ENCODE results near the gene SUCLA2.
"Not testable (repeated sequence)": the region's sequence is repeated elsewhere in the genome, so short reads cannot be mapped to it uniquely, and the experiment has no call there.

The SUCLA2 gene

DNA sequence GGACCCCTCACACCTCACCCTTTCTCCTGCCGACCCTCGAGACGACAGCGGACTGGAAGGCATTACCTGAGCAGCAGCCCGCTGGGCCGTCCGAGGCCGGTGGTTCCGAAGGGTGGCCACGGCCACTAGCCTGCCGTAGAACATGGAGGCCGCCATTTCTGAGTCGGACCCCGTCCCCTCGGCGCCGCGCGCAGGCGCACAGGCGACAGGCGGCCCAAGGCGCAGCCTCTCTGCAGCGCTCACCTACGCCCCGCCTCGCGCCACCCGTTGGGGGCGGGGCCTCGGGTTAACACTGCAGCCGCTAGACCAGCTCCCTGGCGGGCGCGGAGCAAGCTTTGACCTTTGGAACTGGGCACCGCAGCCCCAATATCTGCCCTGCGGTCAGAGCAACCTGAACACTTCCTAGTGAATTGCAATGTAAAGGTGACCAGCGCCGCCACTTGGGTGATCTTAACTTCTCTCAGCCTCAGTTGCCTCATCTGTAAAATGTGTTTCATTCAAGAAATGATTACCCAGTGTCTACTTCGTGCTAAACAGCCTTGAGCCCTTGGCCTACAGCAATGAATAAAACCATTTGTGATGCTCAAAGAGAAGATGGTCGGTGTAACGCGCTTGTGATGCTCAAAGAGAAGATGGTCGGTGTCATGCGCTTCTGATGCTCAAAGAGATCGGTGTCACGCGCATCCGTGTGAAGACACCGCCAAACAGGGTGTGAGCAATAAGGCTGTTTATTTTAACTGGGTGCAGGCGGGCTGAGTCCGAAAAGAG, at the start of gene SUCLA2:
Gene SUCLA2, minus strand, starts transcription at position 160 of the 768 bp plus-strand sequence. Its CDS starts 4 bp downstream, at position 156.
- DNase-seq = peak; percentile 88

- no peak for DNase-seq
These were observed 49.5 kb upstream of the SUCLA2 start for GRCh38 chr13:48050550-48050949.

DNA sequence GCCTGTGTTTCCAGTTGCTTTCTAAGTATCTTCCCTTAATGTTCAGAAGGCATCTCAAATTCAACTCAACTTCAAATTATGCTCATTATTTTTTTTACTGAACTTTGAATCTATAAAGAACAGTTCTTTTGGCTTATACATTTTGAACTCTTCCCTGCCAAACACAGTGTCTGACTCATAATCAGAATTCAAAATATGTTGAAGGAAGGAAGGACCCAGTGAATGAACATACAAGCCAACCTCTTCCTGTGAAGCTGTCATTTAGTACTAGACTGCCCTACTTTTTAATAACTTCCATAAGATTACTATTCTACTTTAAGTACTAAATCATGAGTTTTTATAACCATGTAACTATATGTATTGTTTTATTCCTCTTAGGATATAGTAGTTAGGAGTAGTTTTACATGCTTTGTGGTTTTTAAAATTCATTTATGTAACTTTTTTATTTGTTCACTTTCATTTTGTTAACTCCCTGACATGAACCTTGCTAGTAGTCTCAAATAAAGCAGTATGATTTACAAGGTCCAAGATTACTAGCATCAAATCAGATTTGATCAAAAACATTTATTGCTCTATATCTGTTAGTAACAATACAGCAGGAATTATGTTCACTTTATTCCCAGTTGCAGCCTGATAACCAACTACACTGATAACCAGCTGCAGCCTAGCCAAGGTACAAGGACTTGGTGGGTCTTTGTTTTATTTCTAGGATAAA, 42.9 kb upstream of the SUCLA2 start:
- DNase-seq = no peak

DNA sequence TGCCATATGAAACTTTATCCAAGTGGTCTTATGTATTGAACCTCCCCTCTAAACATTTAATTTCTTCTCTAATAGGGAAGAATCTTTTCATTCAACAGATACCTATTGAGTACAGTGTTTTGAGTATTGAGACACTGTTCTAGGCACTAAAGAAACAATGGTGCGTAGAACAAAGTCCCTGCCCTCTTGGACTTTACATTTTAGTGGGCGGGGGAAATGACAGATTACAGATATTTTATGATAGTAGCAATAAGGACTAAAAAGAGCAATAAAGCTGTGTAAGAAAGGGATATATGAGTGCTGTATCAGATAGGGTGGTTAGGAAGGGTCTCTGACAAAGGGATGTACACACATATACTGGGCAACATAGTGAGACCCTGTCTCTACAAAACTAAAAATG, 41.8 kb upstream of the SUCLA2 start:
- no peak for DNase-seq

DNA sequence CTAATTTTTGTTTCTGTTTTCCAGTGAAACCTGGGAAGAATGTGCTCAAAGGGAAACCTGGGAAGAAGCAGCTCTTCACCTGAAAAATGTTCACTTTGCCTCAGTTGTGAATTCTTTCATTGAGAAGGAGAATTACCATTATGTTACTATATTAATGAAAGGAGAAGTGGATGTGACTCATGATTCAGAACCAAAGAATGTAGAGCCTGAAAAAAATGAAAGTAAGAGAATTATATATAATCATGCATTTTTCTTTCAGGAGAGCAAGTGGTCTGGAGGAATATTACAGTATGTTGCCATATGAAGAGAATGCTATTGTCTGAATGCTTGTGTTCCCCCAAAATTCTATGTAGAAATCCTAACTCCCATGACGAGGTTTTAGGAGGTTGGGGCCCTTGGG, 39.8 kb upstream of the SUCLA2 start:
- DNase-seq = no peak

DNA sequence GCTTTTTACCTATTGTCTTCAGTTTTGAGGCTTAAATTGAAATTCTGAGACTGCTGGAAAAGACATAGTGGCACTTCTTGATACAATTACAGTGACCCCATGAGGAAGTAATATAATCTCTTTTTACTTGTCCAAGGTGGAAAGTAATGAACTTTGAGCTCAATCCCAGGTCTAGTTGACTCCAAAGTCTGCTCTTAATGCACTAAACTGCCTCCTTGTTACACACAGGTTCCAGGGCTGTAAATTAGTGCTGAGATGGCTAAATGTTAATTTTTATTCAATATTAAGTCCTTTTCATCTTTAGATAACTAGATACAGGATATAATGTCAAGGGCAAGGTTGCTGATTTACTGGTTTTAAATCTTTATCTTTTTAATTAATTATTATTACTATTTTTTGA, 39.0 kb upstream of the SUCLA2 start:
- DNase-seq = no peak

GRCh38 chr13:48038761-48039160, 37.7 kb upstream of the SUCLA2 start:
- DNase-seq = peak; percentile 0

DNA sequence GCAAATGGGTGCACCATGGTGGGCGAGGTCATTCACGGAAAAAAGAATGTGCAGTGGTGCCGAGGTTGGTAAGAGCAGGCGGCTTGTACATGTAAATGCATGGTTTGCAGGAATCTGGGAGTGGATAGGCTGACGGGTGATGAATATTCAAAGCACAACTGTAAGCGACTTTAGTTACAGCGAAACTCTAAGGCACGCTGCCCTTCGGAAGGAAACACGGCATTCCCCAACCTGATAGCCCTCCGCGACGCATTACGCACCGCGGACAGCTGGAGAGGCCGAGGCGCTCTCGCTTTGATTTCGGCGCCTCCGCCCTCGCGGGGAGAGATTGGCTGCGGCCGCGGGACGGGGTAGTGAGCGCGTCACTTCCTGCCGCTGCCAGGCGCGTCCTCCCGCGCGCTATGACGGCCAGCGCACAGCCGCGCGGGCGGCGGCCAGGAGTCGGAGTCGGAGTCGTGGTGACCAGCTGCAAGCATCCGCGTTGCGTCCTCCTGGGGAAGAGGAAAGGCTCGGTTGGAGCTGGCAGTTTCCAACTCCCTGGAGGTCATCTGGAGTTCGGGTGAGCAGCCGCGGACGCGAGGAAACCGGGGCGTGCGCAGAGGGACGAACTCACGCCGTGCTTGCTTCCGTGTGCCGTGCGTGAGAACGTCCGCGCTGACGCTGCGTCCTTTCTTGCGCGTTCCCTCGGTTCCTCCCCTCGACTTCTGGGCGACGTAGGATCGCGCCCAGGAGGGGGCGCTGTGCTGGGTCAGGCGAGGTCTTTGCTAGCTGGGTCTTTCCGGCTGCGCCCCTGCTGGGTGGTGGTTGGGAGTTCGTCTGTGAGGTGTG, 36.5 kb upstream of the SUCLA2 start, which contains the start of gene NUDT15:
Gene NUDT15, plus strand, starts transcription at position 381 of the 828 bp plus-strand sequence. Its CDS starts 21 bp downstream, at position 402.
- peak; percentile 93 for DNase-seq

DNA sequence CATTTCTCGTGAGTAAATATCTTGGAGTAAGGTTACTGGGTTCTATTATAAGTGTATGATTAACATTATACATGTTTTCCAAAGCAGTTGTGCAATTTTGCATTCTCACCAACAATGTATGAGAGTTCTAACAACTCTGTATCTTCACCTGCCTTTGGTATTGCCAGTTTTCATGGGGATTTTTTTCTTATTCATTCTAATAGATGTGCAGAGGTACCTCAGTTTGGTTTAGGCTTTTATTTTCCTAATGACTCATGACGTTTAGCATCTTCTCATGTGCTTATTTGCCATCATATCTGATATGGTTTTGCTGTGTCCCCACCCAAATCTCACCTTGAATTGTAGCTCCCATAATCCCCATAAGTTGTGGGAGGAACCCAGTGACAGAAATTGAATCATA, 28.8 kb upstream of the SUCLA2 start:
- no peak for DNase-seq

DNA sequence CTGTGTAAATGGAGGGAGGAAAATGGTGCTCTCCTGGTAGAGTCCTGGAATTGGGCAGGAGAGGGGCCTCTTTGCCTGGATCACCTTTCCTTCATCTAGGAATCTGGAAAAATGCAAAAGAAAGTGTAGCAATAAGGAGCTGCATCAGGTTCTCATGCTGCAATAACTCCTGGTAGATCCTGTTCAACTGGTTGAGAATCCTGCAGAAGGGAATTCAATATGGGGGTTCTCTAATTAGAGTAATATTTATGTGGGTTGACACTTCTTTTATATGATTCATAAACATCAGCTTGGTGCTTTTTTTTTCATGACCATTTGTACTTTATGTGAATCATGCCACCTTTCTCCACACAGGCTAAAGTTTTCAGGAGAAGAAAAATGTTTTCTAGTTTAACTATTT, 27.0 kb upstream of the SUCLA2 start:
- no peak for DNase-seq

DNA sequence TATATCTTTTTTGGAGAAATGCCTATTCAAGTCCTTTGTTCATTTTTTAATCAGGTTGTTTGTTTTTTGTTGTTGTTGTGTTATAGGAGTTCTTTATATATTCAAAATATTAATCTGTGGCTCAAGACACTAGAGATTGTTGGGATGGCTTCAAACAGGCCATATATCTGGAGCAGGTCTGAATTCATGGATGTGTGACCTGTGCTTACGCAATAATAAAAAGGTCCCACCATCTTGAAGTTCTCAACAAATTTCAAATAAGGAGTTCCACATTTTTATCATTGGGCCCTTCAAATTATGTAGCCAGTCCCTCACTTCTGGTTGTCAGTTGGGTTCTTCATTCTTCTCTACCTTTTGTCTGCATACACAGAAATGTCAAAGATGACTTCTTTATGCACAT, 18.7 kb upstream of the SUCLA2 start:
- DNase-seq = no peak

- DNase-seq = no peak
These were observed 17.6 kb upstream of the SUCLA2 start for GRCh38 chr13:48018637-48019036.

DNA sequence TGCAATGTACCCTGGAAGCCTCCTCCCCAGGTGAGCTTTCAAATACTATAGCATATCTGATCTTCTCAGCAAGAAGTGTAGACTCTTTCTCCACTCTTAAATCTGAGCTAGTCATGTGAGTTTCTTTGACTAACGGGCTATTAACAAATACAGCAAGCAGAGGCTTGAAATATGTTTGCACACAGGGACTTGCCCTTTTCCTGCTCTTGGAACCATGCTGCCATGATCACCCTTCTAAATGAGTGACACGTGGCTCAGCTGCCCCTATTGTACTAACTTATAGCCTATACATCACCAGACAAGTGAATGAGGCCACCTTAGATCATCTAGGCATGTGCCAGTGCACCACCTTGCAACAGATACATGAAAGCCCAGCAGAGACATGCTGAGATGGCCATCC, 13.3 kb upstream of the SUCLA2 start:
- DNase-seq = no peak

GRCh38 chr13:48012668-48013067, 11.6 kb upstream of the SUCLA2 start:
- DNase-seq = no peak

GRCh38 chr13:48010698-48011097, 9.6 kb upstream of the SUCLA2 start:
- no peak for DNase-seq

GRCh38 chr13:48009284-48009683, 8.2 kb upstream of the SUCLA2 start:
- DNase-seq = no peak

- no peak for DNase-seq
These were observed 5.3 kb upstream of the SUCLA2 start for GRCh38 chr13:48006396-48006795.

GRCh38 chr13:48004201-48004600, 3.1 kb upstream of the SUCLA2 start:
- no peak for DNase-seq

DNA sequence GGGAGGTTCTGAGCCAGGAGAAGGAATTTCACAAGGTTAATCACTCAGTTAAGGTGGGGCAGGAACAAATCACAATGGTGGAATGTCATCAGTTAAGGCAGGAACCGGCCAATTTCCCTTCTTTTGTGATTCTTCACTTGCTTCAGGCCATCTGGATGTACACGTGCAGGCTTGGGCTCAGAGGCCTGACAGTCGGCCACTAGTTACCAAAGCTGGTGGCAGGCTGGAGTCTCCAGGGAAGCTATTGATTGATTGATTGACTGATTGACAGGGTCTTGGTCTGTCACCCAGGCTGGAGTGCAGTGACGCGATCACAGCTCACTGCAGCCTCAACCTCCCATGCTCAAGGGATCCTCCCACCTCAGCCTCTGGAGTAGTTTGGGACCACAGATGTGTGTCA, 926 bp upstream of the SUCLA2 start:
- DNase-seq = not testable (repeated sequence)

GRCh38 chr13:48000559-48001113, 437 bp downstream of the SUCLA2 start:
- DNase-seq = no peak

DNA sequence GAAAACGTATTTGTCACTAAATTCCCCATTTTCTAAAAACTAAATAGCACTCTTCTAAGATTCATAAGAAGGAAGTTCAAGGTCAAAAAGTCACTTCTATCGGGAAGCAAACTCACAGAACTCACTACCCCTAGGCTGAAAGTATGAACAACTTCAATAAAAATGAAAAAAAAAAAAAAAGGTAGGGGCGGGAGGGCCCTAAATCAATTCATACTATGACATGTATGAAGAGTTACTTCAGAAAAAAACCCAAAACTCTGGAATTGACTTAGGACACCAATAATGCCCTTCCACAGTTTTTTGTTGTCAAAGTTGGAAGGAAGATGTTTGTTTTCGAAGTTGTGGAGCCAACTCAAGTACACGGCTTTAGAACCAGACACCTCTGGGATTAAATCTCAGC, 1.1 kb downstream of the SUCLA2 start:
- no peak for DNase-seq

GRCh38 chr13:47997384-47997783, 3.7 kb downstream of the SUCLA2 start:
- DNase-seq = no peak

DNA sequence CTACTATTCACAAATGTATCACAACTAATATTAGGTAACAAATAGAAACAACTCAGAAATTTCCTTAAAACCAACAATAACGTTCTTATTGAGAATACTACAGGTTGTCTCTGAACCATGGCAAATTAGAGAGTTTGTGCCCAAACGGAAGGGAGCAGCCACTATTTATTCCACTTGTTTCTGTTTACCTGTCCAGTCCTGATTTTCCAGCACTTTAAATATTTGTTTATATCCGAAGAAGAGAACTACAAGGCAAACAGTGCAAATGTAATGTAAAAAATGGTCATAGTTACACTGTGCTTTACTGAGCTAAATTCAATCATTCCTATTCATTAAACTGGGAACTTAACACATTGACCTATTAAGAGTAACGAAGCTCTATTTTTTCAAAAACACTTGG, 9.2 kb downstream of the SUCLA2 start:
- no peak for DNase-seq
